GM21576 (cell line): ENCODE data around the gene CEP250.

Experiments used
- ATAC-seq: cut with Tn5 transposase; IDR thresholded peaks from one replicate; pipeline ENCODE4 v1.9.1; 2021; ENCODE audit warnings: mild to moderate bottlenecking, moderate library complexity; ENCODE audit not compliant: unreplicated experiment

Gene CEP250

GRCh38 chr20:35489717-35490116, 34.3 kb downstream of the CEP250 start:
- ATAC-seq, result no peak

GRCh38 chr20:35490736-35491181, 35.4 kb downstream of the CEP250 start:
- peak; percentile 95 for ATAC-seq

- ATAC-seq, result no peak
These were observed 36.4 kb downstream of the CEP250 start for GRCh38 chr20:35491823-35492222.

GRCh38 chr20:35492352-35492751, 37.0 kb downstream of the CEP250 start:
- ATAC-seq, result no peak

- no peak for ATAC-seq
These were observed 41.1 kb downstream of the CEP250 start for GRCh38 chr20:35496481-35496880.

- no peak for ATAC-seq
These were observed 41.9 kb downstream of the CEP250 start for GRCh38 chr20:35497320-35497719.

GRCh38 chr20:35497780-35498189, 42.4 kb downstream of the CEP250 start:
- ATAC-seq, result no peak

- no peak for ATAC-seq
These were observed 43.9 kb downstream of the CEP250 start for GRCh38 chr20:35499271-35499670.

- peak; percentile 65 for ATAC-seq
These were observed 47.0 kb downstream of the CEP250 start for GRCh38 chr20:35502352-35502751.

- ATAC-seq, result no peak
These were observed 47.9 kb downstream of the CEP250 start for GRCh38 chr20:35503281-35503680.

- no peak for ATAC-seq
These were observed 48.6 kb downstream of the CEP250 start for GRCh38 chr20:35503841-35504561.

GRCh38 chr20:35504751-35505150, 49.4 kb downstream of the CEP250 start:
- ATAC-seq, result no peak

GRCh38 chr20:35506179-35506578, 50.8 kb downstream of the CEP250 start:
- no peak for ATAC-seq

- ATAC-seq, result no peak
These were observed 51.7 kb downstream of the CEP250 start for GRCh38 chr20:35506872-35507638.

- no peak for ATAC-seq
These were observed 53.3 kb downstream of the CEP250 start for GRCh38 chr20:35508493-35509218.

GRCh38 chr20:35510951-35511735, 55.7 kb downstream of the CEP250 start:
- no peak for ATAC-seq

GRCh38 chr20:35511814-35512420, 56.5 kb downstream of the CEP250 start:
- no peak for ATAC-seq

GRCh38 chr20:35514371-35514932, 59.1 kb downstream of the CEP250 start:
- no peak for ATAC-seq

- no peak for ATAC-seq
These were observed 59.9 kb downstream of the CEP250 start for GRCh38 chr20:35515341-35515740.
